ENCODE measurements around the gene E2F4. TPM values are rescaled to one million over a fixed set of nuclear protein-coding genes. Genes with fewer than 3 reads are reported as not detected.

E2F4 gene
- total and polyA plus RNA-seq, 7 donors = 40.0 to 85.9 (median 69.8) TPM

Small RNA genes within 50 kb of the gene (small RNA-seq; reads per million reads assigned to genes)
- gene MIR328 = 14.7 to 19.0 (median 17.9) reads per million in 3 donors

Other genes with a start within 250 kb of the E2F4 start
- gene CES3, start 230.9 kb upstream of the E2F4 start, total RNA-seq = 1 to 10 TPM in 1 of 4 donors, under 1 TPM in 2, not detected in 1; 0.16 to 2.5 (median 0.55) TPM
- gene CES3, start 230.9 kb upstream of the E2F4 start, polyA plus RNA-seq = 10 to 100 TPM; 10.8 to 48.4 (median 13.2) TPM
- 1 to 10 TPM; 3.6 to 7.5 (median 4.1) TPM for gene CES4A, start 203.6 kb upstream of the E2F4 start, total RNA-seq
- 1 to 10 TPM; 2.3 to 7.3 (median 3.0) TPM for gene CES4A, start 203.6 kb upstream of the E2F4 start, polyA plus RNA-seq
- gene CBFB, start 163.0 kb upstream of the E2F4 start, total RNA-seq = 10 to 100 TPM; 21.3 to 28.0 (median 24.8) TPM
- 10 to 100 TPM in 1 of 3 donors, 1 to 10 TPM in 2; 9.6 to 19.3 (median 9.7) TPM for gene CBFB, start 163.0 kb upstream of the E2F4 start, polyA plus RNA-seq
- 10 to 100 TPM; 11.4 to 16.3 (median 14.0) TPM for gene PHAF1, start 82.2 kb upstream of the E2F4 start, total RNA-seq
- 1 to 10 TPM; 8.9 to 9.7 (median 9.0) TPM for gene PHAF1, start 82.2 kb upstream of the E2F4 start, polyA plus RNA-seq
- gene B3GNT9, start 41.2 kb upstream of the E2F4 start, total RNA-seq = 10 to 100 TPM in 3 of 4 donors, 1 to 10 TPM in 1; 8.7 to 18.8 (median 12.2) TPM
- 1 to 10 TPM in 2 of 3 donors, under 1 TPM in 1; 0.46 to 4.9 (median 1.2) TPM for gene B3GNT9, start 41.2 kb upstream of the E2F4 start, polyA plus RNA-seq
- gene TRADD, start 32.2 kb upstream of the E2F4 start, total RNA-seq = 10 to 100 TPM; 16.1 to 23.2 (median 19.6) TPM
- gene TRADD, start 32.2 kb upstream of the E2F4 start, polyA plus RNA-seq = 10 to 100 TPM; 23.4 to 30.2 (median 26.4) TPM
- gene FBXL8, start 32.2 kb upstream of the E2F4 start, total RNA-seq = 10 to 100 TPM in 2 of 4 donors, 1 to 10 TPM in 2; 7.5 to 11.8 (median 9.7) TPM
- 10 to 100 TPM in 2 of 3 donors, 1 to 10 TPM in 1; 4.9 to 19.1 (median 10.8) TPM for gene FBXL8, start 32.2 kb upstream of the E2F4 start, polyA plus RNA-seq
- 100 to 1,000 TPM in 1 of 4 donors, 10 to 100 TPM in 3; 21.2 to 109 (median 25.8) TPM for gene HSF4, start 27.4 kb upstream of the E2F4 start, total RNA-seq
- 10 to 100 TPM in 1 of 3 donors, 1 to 10 TPM in 2; 1.2 to 17.9 (median 3.6) TPM for gene HSF4, start 27.4 kb upstream of the E2F4 start, polyA plus RNA-seq
- gene NOL3, start 21.6 kb upstream of the E2F4 start, total RNA-seq = 10 to 100 TPM; 23.2 to 36.7 (median 25.9) TPM
- 10 to 100 TPM; 12.7 to 23.9 (median 13.2) TPM for gene NOL3, start 21.6 kb upstream of the E2F4 start, polyA plus RNA-seq
- gene MATCAP1, start 8.2 kb upstream of the E2F4 start, total RNA-seq = 10 to 100 TPM in 1 of 4 donors, 1 to 10 TPM in 3; 6.6 to 22.2 (median 9.7) TPM
- 10 to 100 TPM in 1 of 3 donors, 1 to 10 TPM in 2; 3.0 to 30.3 (median 4.8) TPM for gene MATCAP1, start 8.2 kb upstream of the E2F4 start, polyA plus RNA-seq
- gene EXOC3L1, start 2.0 kb upstream of the E2F4 start, total RNA-seq = 1 to 10 TPM; 1.1 to 4.4 (median 1.9) TPM
- gene EXOC3L1, start 2.0 kb upstream of the E2F4 start, polyA plus RNA-seq = 1 to 10 TPM; 2.5 to 8.4 (median 5.4) TPM
- 1 to 10 TPM in 2 of 4 donors, under 1 TPM in 2; 0.14 to 1.7 (median 1.1) TPM for gene ELMO3, start 7.0 kb downstream of the E2F4 start, total RNA-seq
- 10 to 100 TPM; 31.8 to 41.8 (median 35.1) TPM for gene ELMO3, start 7.0 kb downstream of the E2F4 start, polyA plus RNA-seq
- gene TMEM208, start 35.0 kb downstream of the E2F4 start, total RNA-seq = 10 to 100 TPM; 15.3 to 31.4 (median 24.2) TPM
- 100 to 1,000 TPM in 1 of 3 donors, 10 to 100 TPM in 2; 33.0 to 109 (median 36.5) TPM for gene TMEM208, start 35.0 kb downstream of the E2F4 start, polyA plus RNA-seq
- gene FHOD1, start 55.3 kb downstream of the E2F4 start, total RNA-seq = 10 to 100 TPM in 2 of 4 donors, 1 to 10 TPM in 2; 6.7 to 17.1 (median 11.5) TPM
- gene FHOD1, start 55.3 kb downstream of the E2F4 start, polyA plus RNA-seq = 10 to 100 TPM in 1 of 3 donors, 1 to 10 TPM in 2; 4.8 to 25.2 (median 5.5) TPM
- gene SLC9A5, start 56.8 kb downstream of the E2F4 start, total RNA-seq = 1 to 10 TPM in 2 of 4 donors, under 1 TPM in 1, not detected in 1; 0.68 to 6.1 (median 1.1) TPM
- gene SLC9A5, start 56.8 kb downstream of the E2F4 start, polyA plus RNA-seq = under 1 TPM in 2 of 3 donors, not detected in 1; 0.46 to 0.99 TPM
- 1 to 10 TPM; 1.4 to 6.2 (median 3.7) TPM for gene PLEKHG4, start 87.4 kb downstream of the E2F4 start, total RNA-seq
- 1 to 10 TPM; 3.0 to 7.9 (median 3.5) TPM for gene PLEKHG4, start 87.4 kb downstream of the E2F4 start, polyA plus RNA-seq
- gene KCTD19, start 134.6 kb downstream of the E2F4 start, total RNA-seq = under 1 TPM in 1 of 4 donors, not detected in 3; under 0.01 TPM
- under 1 TPM in 1 of 3 donors, not detected in 2; 0.04 TPM for gene KCTD19, start 134.6 kb downstream of the E2F4 start, polyA plus RNA-seq
- under 1 TPM in 1 of 4 donors, not detected in 3; 0.55 TPM for gene LRRC36, start 134.7 kb downstream of the E2F4 start, total RNA-seq
- under 1 TPM in 1 of 3 donors, not detected in 2; 0.74 TPM for gene LRRC36, start 134.7 kb downstream of the E2F4 start, polyA plus RNA-seq
- 10 to 100 TPM in 3 of 4 donors, 1 to 10 TPM in 1; 8.1 to 27.4 (median 16.9) TPM for gene TPPP3, start 201.3 kb downstream of the E2F4 start, total RNA-seq
- gene TPPP3, start 201.3 kb downstream of the E2F4 start, polyA plus RNA-seq = 10 to 100 TPM in 1 of 3 donors, 1 to 10 TPM in 2; 2.4 to 13.6 (median 8.6) TPM
- gene ZDHHC1, start 224.3 kb downstream of the E2F4 start, total RNA-seq = 10 to 100 TPM; 12.7 to 18.3 (median 16.1) TPM
- 1 to 10 TPM; 4.2 to 6.6 (median 4.4) TPM for gene ZDHHC1, start 224.3 kb downstream of the E2F4 start, polyA plus RNA-seq
- gene HSD11B2, start 239.0 kb downstream of the E2F4 start, total RNA-seq = 1 to 10 TPM in 2 of 4 donors, under 1 TPM in 1, not detected in 1; 0.14 to 3.9 (median 1.4) TPM
- 100 to 1,000 TPM in 1 of 3 donors, 10 to 100 TPM in 2; 88.3 to 353 (median 90.4) TPM for gene HSD11B2, start 239.0 kb downstream of the E2F4 start, polyA plus RNA-seq